Measurements from ENCODE around the gene PRB4.
"Not testable (repeated sequence)": the region's sequence is repeated elsewhere in the genome, so short reads cannot be mapped to it uniquely, and the experiment has no call there.

The PRB4 gene

DNA sequence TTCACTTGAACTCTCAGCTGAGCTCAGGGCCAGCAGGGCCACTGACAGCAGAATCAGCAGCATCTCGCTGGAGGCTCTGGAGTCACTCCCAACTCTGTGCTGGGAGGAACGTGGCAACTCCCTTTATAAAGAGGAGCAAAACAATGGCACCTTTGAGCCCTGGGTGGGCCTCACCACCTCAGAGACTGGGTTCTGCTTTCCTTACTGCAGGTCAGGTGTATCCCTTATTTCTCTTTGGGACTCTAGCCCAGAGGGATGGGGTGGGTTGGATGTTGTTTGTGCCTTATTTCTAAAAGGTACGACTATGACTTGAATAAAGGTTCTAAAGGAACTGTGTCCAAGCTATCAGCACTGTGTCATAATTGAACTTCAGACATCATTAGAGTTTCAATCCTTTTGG lies at the start of gene PRB4:
Gene PRB4, minus strand, starts transcription at position 101 of the 400 bp plus-strand sequence. Its CDS starts 38 bp downstream, at position 63.
- DNase-seq: no peak

DNA sequence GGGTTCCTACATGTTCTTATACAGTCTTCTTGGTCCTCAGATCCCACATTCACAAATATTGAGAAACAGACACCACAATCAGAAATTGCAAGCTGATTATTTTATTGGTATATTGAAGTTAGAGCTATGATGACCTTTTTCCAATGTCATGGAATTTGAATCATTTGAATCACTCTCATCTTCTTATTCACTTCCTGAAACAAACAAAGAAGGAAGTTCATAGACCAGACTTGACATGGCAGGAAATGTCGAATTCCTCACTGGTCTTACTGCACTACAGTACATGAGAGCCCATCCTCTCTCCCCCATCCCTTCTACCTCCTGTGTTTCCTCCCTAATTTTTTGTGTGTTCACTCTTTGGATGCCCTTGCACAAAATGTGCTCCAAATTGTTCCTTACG lies 41.5 kb upstream of the PRB4 start:
- DNase-seq: not testable (repeated sequence)

DNA sequence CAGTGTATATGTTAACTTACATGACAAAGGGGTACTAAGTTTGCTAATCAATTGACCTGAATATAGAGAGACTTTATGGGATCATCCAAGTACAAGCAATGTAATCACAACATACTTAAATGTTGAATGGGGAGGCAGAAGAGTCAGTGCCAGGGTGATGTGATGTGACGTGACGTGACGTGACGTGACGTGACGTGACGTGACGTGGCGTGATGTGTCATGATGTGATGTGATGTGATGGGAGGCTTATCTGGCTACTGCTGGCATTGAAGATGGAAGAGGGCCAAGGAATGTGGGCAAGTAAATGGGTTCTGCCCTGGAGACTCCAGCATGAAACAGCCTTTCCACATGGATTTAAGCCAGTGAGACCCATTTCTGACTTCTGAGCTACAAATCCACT lies 38.2 kb upstream of the PRB4 start:
- no peak for DNase-seq

DNA sequence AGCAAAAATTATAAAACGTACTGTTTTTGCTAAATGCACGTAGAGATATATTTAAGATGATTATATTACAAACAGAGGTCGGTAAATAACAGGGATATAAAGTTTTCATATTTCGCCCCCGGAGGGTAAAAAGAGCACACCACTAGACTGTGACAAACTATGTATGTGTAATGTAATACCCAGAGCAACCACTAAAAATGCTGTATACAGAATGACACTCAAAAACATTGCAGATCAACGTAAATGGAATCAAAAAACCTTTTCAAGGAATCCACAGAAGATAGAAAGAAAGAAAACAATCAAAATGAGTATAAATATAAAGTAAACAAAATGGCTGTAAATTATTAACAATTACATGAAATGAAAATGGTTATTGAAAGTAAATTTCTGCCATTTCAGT lies 37.6 kb upstream of the PRB4 start:
- DNase-seq: no peak

DNA sequence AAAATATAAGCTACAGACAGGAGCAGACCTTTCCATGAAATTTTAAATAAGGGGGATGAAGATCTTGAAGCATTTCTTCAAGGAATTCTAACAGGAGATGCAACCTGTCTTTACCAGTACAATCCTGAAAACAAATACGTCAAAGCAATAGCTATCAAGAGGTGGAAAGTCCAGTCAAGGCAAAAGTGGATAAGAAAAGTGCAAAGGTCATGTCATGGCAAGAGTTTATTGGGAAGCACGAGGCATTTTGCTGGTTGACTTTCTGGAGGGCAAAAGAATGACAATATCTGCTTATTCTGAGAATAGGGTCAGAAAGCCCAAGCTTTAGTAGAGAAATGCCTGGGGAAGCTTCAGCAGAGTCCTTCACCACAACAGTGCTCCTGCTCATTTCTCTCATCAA lies 34.3 kb upstream of the PRB4 start:
- no peak for DNase-seq

DNA sequence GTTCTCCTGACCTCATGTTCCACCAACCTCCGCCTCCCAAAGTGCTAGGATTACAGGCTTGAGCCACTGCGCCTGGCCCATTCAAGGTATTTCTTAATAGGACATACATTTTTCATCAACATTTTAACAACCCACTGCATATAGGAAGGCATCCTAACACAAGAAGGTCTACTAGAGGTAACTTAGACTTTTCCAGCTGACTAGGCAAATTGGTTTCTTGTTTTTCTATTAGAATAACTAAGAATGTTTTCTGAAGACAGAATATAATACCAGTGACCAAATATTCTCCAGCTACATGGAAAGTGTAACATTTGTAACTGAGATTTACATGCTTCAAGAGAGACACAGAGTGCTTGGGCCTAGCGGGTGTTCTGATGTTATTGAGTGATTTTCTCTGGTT lies 14.2 kb upstream of the PRB4 start:
- no peak for DNase-seq

DNA sequence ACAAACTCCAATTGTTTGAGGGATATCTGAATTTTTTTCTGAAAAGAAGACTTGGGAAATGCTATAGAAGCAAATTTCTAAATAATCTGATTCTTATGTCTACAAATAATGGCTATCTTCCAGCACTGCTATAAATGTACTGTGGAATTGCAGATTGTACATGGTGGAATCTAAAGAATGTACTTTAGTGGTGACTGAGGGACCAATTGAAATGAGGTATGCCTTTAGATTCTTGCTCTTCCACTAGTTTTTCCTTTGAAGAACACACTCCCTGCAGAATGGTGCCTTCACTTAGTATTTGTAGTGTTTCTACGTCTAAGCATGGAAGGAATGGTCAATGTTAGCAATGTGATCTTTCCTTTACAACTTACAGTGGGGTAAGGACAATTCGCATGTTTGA lies 11.7 kb upstream of the PRB4 start:
- no peak for DNase-seq

DNA sequence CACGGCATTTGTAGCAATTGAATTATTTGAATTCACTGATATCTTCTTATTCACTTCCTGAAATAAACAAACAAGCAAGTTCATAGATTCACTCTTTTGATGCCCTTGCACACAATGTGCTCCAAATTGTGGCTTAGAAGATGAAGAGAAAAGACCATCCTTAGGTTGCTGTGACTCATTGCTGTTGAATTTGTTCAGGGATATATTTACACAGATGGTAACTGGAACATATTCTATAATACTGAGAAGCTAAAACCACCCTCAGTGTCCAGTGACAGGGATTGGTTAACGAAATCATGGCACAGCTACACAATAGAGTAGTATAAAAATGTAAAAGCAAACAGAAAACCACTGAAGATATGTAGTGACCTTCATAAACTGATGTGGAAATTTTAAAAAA lies 3.1 kb downstream of the PRB4 start:
- DNase-seq: no peak

DNA sequence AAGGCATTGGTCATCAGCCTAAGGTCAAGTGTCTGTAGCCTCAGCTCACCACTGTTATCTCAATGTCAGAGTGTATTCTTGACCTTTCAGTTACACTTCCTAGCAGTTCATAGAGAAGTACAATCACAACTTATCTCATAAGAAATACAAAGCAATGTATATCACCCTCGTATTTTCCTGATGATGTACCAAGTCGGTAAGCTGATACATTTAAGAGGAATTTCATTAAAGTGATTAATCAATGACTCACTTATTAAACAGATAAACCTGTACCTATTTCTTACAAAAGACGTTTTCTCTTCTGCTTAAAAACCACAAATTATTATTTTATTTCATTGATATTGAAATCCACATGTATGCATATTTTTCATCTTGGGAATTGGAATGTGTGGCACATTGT lies 36.8 kb downstream of the PRB4 start:
- DNase-seq: no peak

DNA sequence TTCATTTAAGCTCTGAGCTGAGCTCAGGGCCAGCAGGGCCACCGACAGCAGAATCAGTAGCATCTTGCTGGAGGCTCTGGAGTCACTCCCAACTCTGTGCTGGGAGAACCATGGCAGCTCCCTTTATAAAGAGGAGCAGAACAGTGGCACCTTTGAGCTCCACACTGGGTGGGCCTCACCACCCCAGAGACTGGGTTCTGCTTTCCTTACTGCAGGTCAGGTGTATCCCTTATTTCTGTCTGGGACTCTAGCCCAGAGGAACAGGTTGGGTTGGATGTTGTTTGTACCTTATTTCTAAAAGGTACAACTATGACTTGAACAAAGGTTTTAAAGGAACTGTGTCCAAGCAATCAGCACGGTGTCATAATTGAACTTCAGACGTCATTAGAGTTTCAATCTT lies 40.6 kb downstream of the PRB4 start, which contains the start of gene PRB3:
Gene PRB3, minus strand, starts transcription at position 101 of the 400 bp plus-strand sequence. Its CDS starts 38 bp downstream, at position 63.
- DNase-seq: no peak

DNA sequence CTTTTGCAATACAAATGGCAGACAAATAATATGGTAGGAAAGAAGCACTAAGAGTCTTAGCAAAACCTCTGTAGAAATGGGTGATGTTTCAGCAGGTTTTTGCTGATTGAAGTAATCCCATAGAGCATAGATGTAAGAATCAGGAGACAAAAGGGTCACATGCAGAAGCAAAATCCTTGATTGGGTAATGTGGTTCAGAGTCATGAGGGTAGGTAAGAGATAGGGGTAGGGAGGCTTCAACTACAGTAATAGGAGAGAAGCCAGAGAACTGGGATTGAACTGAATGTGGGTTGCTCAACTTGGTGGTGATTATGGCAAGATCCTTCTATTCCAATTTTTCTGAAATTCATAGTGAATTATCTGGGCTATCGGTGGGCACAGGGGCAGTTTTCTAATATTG lies 45.7 kb downstream of the PRB4 start:
- DNase-seq: no peak
